OCI-LY7 (cell line): Measurements from ENCODE around the gene POU2AF1. TPM values are rescaled to one million over a fixed set of nuclear protein-coding genes. Genes with fewer than 3 reads are reported as not detected.

Source experiments
- BruUV-seq: library from RNA; stranded (reverse); fragments of 400-500 nt; replicated peaks from 2 replicates; lab custom pipeline; 2021; lab: Mats Ljungman, UMichigan
- CTCF ChIA-PET: fragments of 300-600 bp; sonication (Branson Sonifier 250); formaldehyde crosslinking; loops from one replicate; lab custom pipeline; 2022; ENCODE audit warnings: antibody characterized with exemption; ENCODE audit not compliant: unreplicated experiment; lab: Charles Lee
- POLR2A ChIA-PET: fragments of 300-600 bp; sonication (Branson Sonifier 250); formaldehyde crosslinking; loops from one replicate; lab custom pipeline; 2022; ENCODE audit warnings: antibody characterized with exemption; lab: Charles Lee
- DNase-seq: peaks from one replicate; pipeline ENCODE4 v3.0.0-alpha.2; 2015; ENCODE audit warnings: low spot score
- H2AFZ ChIP-seq: fragments of 200-600 bp; sonication (generic), shearing (Covaris generic); 2 replicates; pipeline ENCODE4 v1.6.1; 2014; ENCODE audit warnings: mild to moderate bottlenecking, antibody characterized with exemption, low read length, moderate library complexity
- H3K27ac ChIP-seq: fragments of 200-600 bp; sonication (generic); 2 replicates; pipeline ENCODE4 v1.5.1; 2014; ENCODE audit warnings: mixed run types, low read depth, mild to moderate bottlenecking, moderate library complexity, low read length, inconsistent platforms; ENCODE audit not compliant: poor library complexity, severe bottlenecking
- H3K36me3 ChIP-seq: fragments of 200-600 bp; sonication (generic); 2 replicates; pipeline ENCODE4 v1.6.1; 2014; ENCODE audit warnings: mild to moderate bottlenecking, antibody characterized with exemption, low read length, moderate library complexity, mixed read lengths; ENCODE audit not compliant: insufficient read depth
- H3K4me1 ChIP-seq: fragments of 200-600 bp; sonication (generic); 2 replicates; pipeline ENCODE4 v1.5.1; 2014; ENCODE audit warnings: mild to moderate bottlenecking, low read length; ENCODE audit not compliant: insufficient read depth, poor library complexity, severe bottlenecking
- H3K4me2 ChIP-seq: fragments of 200-600 bp; sonication (generic); 2 replicates; pipeline ENCODE4 v1.6.1; 2014; ENCODE audit warnings: mild to moderate bottlenecking, low read length
- H3K4me3 ChIP-seq: fragments of 200-600 bp; sonication (generic); 2 replicates; pipeline ENCODE4 v1.5.1; 2014; ENCODE audit warnings: mild to moderate bottlenecking, low read depth, low read length; ENCODE audit not compliant: poor library complexity, severe bottlenecking
- H3K79me2 ChIP-seq: fragments of 200-600 bp; sonication (generic); 2 replicates; pipeline ENCODE4 v1.6.1; 2016; ENCODE audit warnings: low read depth, mild to moderate bottlenecking, low read length, moderate library complexity, mixed read lengths; ENCODE audit not compliant: insufficient read depth
- H3K9me2 ChIP-seq: fragments of 200-600 bp; sonication (generic); 2 replicates; pipeline ENCODE4 v1.6.1; 2016; ENCODE audit warnings: mild to moderate bottlenecking, low read length, mixed read lengths; ENCODE audit not compliant: insufficient read depth
- H3K9me3 ChIP-seq: fragments of 200-600 bp; sonication (generic); 2 replicates; pipeline ENCODE4 v1.6.1; 2014; ENCODE audit warnings: mild to moderate bottlenecking, mixed run types, low read length, mixed read lengths
- H4K20me1 ChIP-seq: fragments of 200-600 bp; sonication (generic); 2 replicates; pipeline ENCODE4 v1.6.1; 2014; ENCODE audit warnings: mild to moderate bottlenecking, antibody characterized with exemption, low read length, moderate library complexity, mixed read lengths; ENCODE audit not compliant: insufficient read depth
- CTCF ChIP-seq: fragments of 200-600 bp; sonication (generic); conservative IDR thresholded peaks from 2 replicates; pipeline ENCODE4 v1.5.1; 2014; ENCODE audit warnings: mild to moderate bottlenecking, antibody characterized with exemption, low read length, moderate library complexity, mixed read lengths
- EZH2phosphoT487 ChIP-seq: fragments of 200-600 bp; sonication (generic); IDR thresholded peaks from 2 replicates; pipeline ENCODE4 v1.6.1; 2018; ENCODE audit warnings: low read depth, borderline replicate concordance, mild to moderate bottlenecking, mixed run types, antibody characterized with exemption, low read length, moderate library complexity, mixed read lengths
- intact Hi-C: fragments of 100-400 bp; cut with micrococcal nuclease; formaldehyde crosslinking; loops from one replicate; pipeline ENCODE4 v1.10.0; 2022; ENCODE audit not compliant: unreplicated experiment
- total RNA-seq, 2 experiments: library from RNA; depleted of rRNA in 1 of 2; stranded (reverse); fragments of >200 nt in 1 of 2; shearing (Covaris generic) in 1 of 2; gene quantifications; 2 replicates each; pipeline ENCODE4 v1.2.3, GENCODE V29; 2014 to 2022

The POU2AF1 gene
- total RNA-seq, 2 experiments from 2014 or later = 86.1 to 285 TPM

- peak overlapping the region; percentile 96 for H3K4me2 ChIP-seq
- DNase-seq = no peak
- H3K36me3 ChIP-seq = peaks cover 99% of the 10 kb centered on the region
- no peak overlapping the region for H2AFZ ChIP-seq
- H3K79me2 ChIP-seq = peaks cover 100% of the 10 kb centered on the region
- H4K20me1 ChIP-seq = peaks cover 73% of the 10 kb centered on the region
- no peaks in the 10 kb centered on the region for H3K9me2 ChIP-seq
- H3K4me1 ChIP-seq = peaks cover 84% of the 10 kb centered on the region
- ChIA-PET CTCF (interaction anchor here (1.0 to 1.7 kb wide), 2 partner anchors 8 to 9 kb away, joined by 3 to 5 read pairs; no protein-coding TSS in a partner anchor), POLR2A (interaction anchor here (0.7 to 24.8 kb wide), 7 partner anchors 8 to 793 kb away, joined by 3 to 577 read pairs (median 4); no protein-coding TSS in a partner anchor)
- peak overlapping the region; percentile 92 for H3K4me3 ChIP-seq
- intact Hi-C loops = no loop called here
- no peaks in the 10 kb centered on the region; the same call in 1 of the 2 replicates for H3K9me3 ChIP-seq
- no TSS peak for BruUV-seq
- TF ChIP-seq CTCF = no peak
- no peak for TF ChIP-seq EZH2phosphoT487
- H3K27ac ChIP-seq = peak overlapping the region; percentile 48
Measured at GRCh38 chr11:111373590-111373989, 5.5 kb downstream of the POU2AF1 start.

GRCh38 chr11:111372538-111372937 lies 6.5 kb downstream of the POU2AF1 start:
- BruUV-seq = no TSS peak
- POLR2A ChIA-PET = interaction anchor here (0.9 to 24.8 kb wide), 5 partner anchors 8 to 63 kb away, joined by 3 to 577 read pairs (median 6); no protein-coding TSS in a partner anchor
- Histone ChIP-seq H3K9me2 (no peaks in the 10 kb centered on the region), H2AFZ (no peak overlapping the region), H3K4me2 (peak overlapping the region; percentile 96), H4K20me1 (peaks cover 68% of the 10 kb centered on the region), H3K36me3 (peaks cover 99% of the 10 kb centered on the region), H3K27ac (peak overlapping the region; percentile 48), H3K4me1 (peaks cover 95% of the 10 kb centered on the region), H3K9me3 (no peaks in the 10 kb centered on the region; the same call in 1 of the 2 replicates), H3K4me3 (peak overlapping the region; percentile 92), H3K79me2 (peaks cover 100% of the 10 kb centered on the region)
- intact Hi-C loops = no loop called here
- no peak for DNase-seq
- TF ChIP-seq EZH2phosphoT487 (no peak), CTCF (no peak)
- CTCF ChIA-PET = interaction anchor here (1.0 to 1.7 kb wide), 2 partner anchors 8 to 9 kb away, joined by 3 to 5 read pairs; no protein-coding TSS in a partner anchor

GRCh38 chr11:111370902-111371578 lies 8.0 kb downstream of the POU2AF1 start:
- peak overlapping the region; percentile 92 for H3K4me3 ChIP-seq
- no TSS peak for BruUV-seq
- ChIA-PET POLR2A (interaction anchor here (1.0 to 24.8 kb wide), 4 partner anchors 7 to 45 kb away, joined by 4 to 577 read pairs (median 52); partner anchors contain the start of gene POU2AF1), CTCF (no interaction called here)
- intact Hi-C loops = no loop called here
- H3K27ac ChIP-seq = peak overlapping the region; percentile 48
- no peaks in the 10 kb centered on the region for H3K9me2 ChIP-seq
- no peaks in the 10 kb centered on the region; the same call in 1 of the 2 replicates for H3K9me3 ChIP-seq
- TF ChIP-seq CTCF = no peak
- no peak for TF ChIP-seq EZH2phosphoT487
- no peak overlapping the region for H2AFZ ChIP-seq
- peaks cover 99% of the 10 kb centered on the region for H3K36me3 ChIP-seq
- DNase-seq = no peak
- H3K4me2 ChIP-seq = peak overlapping the region; percentile 96
- H4K20me1 ChIP-seq = peaks cover 63% of the 10 kb centered on the region
- H3K79me2 ChIP-seq = peaks cover 100% of the 10 kb centered on the region
- peaks cover 99% of the 10 kb centered on the region for H3K4me1 ChIP-seq
